ENCODE measurements around the gene CTBS. TPM values are rescaled to one million over a fixed set of nuclear protein-coding genes. Genes with fewer than 3 reads are reported as not detected.

Gene CTBS
- total and polyA plus RNA-seq, 2 of the 13 experiments (the other 11 are each of a cell fraction or from before 2014, with no cell fraction given): 4.7 to 12.4 TPM

- ChIA-PET POLR2A (no interaction called here), CTCF (ENCODE audit: low intra/inter-chr PET ratio, low total read pairs) (no interaction called here)
- H3K4me2 ChIP-seq (ENCODE audit: low read depth, low read length): no peak overlapping the region
- 98% methylated on average over 7 of the region's 7 CpGs for WGBS (ENCODE audit: low lambda C conversion rate)
- intact Hi-C loops (cut with micrococcal nuclease; ENCODE audit: unreplicated experiment) (loop anchor here (5.0 kb wide), 1 partner anchor 493 kb away; no protein-coding TSS in a partner anchor), in situ Hi-C loops (cut with HindIII; ENCODE audit: extremely low pct_ligation_motif_present, low pct_unique_long_range_greater_than_20kb) (loop anchor here (5.0 kb wide), 1 partner anchor 63 kb away; the partner anchor contains the start of genes GNG5 and SPATA1)
- H3K27ac ChIP-seq (ENCODE audit: extremely low read length, insufficient read depth, low read length): no peak overlapping the region
- H3K9me3 ChIP-seq (ENCODE audit: low read length): no peaks in the 10 kb centered on the region
- ATAC-seq (no peak), FAIRE-seq (no peak), DNase-seq (ENCODE audit: low spot score) (no peak)
- no peaks in the 10 kb centered on the region for H3K79me2 ChIP-seq (ENCODE audit: insufficient read depth, low read length)
- BruUV-seq (replicated peaks): no TSS peak
- TF ChIP-seq, protein P1, sequence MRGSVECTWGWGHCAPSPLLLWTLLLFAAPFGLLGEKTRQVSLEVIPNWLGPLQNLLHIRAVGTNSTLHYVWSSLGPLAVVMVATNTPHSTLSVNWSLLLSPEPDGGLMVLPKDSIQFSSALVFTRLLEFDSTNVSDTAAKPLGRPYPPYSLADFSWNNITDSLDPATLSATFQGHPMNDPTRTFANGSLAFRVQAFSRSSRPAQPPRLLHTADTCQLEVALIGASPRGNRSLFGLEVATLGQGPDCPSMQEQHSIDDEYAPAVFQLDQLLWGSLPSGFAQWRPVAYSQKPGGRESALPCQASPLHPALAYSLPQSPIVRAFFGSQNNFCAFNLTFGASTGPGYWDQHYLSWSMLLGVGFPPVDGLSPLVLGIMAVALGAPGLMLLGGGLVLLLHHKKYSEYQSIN (CRISPR knock-in tag; IDR thresholded peaks at IDR 0.05; ENCODE audit: borderline replicate concordance): no peak
- TF ChIP-seq CEBPB (IDR thresholded peaks at IDR 0.05; ENCODE audit: borderline replicate concordance, low read depth, low read length): peak; percentile 66
- TF ChIP-seq ZMAT3 (CRISPR knock-in tag; conservative IDR thresholded peaks at IDR 0.05): no peak
- peak; percentile 39 for TF ChIP-seq MAFF (IDR thresholded peaks at IDR 0.05; ENCODE audit: low read depth, low read length)
- TF ChIP-seq FOXA3 (CRISPR knock-in tag; IDR thresholded peaks at IDR 0.05): no peak
- no peak for TF ChIP-seq XRCC5 (optimal IDR thresholded peaks at IDR 0.05; ENCODE audit: low read length)
- TF ChIP-seq ZNF33B (CRISPR knock-in tag; IDR thresholded peaks at IDR 0.05): no peak
- no peak for TF ChIP-seq ZNF770 (CRISPR knock-in tag; IDR thresholded peaks at IDR 0.05)
- TF ChIP-seq RFX3 (CRISPR knock-in tag; IDR thresholded peaks at IDR 0.05): no peak
- TF ChIP-seq SMC3 (IDR thresholded peaks at IDR 0.05; ENCODE audit: low read length): no peak
- TF ChIP-seq ZNF17 (CRISPR knock-in tag; IDR thresholded peaks at IDR 0.05): no peak
- TF ChIP-seq ZSCAN22 (CRISPR knock-in tag; IDR thresholded peaks at IDR 0.05): no peak
- no peak for TF ChIP-seq ZNF746 (CRISPR knock-in tag; IDR thresholded peaks at IDR 0.05)
- TF ChIP-seq ATF5 (CRISPR knock-in tag; IDR thresholded peaks at IDR 0.05; ENCODE audit: low read depth): no peak
- TF ChIP-seq, protein P2, sequence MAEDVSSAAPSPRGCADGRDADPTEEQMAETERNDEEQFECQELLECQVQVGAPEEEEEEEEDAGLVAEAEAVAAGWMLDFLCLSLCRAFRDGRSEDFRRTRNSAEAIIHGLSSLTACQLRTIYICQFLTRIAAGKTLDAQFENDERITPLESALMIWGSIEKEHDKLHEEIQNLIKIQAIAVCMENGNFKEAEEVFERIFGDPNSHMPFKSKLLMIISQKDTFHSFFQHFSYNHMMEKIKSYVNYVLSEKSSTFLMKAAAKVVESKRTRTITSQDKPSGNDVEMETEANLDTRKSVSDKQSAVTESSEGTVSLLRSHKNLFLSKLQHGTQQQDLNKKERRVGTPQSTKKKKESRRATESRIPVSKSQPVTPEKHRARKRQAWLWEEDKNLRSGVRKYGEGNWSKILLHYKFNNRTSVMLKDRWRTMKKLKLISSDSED (CRISPR knock-in tag; IDR thresholded peaks at IDR 0.05): no peak
- peak in 1 of 2 experiments; percentile 59; a peak in 3 of 4 replicates for TF ChIP-seq MAFK (conservative IDR thresholded peaks at IDR 0.05 in 1 of 2, IDR thresholded peaks at IDR 0.05 in 1 of 2; ENCODE audit: low read length in 2 of 2)
- peaks cover 21% of the 10 kb centered on the region for H3K4me1 ChIP-seq (ENCODE audit: insufficient read depth, low read length)
- no peak overlapping the region for H2AFZ ChIP-seq (ENCODE audit: low read length)
- H3K4me3 ChIP-seq (replicated peaks in 1 of 3; ENCODE audit: insufficient read depth in 1 of 3, low read depth in 2 of 3, low read length in 3 of 3): no peak overlapping the region
- H3K36me3 ChIP-seq (replicated peaks in 1 of 2; ENCODE audit: control insufficient read depth in 1 of 2, insufficient read depth in 2 of 2, low read length in 2 of 2): no peaks in the 10 kb centered on the region
- H3K27me3 ChIP-seq (ENCODE audit: control insufficient read depth in 1 of 2, insufficient read depth in 2 of 2, low read length in 2 of 2): no peaks in the 10 kb centered on the region; a peak in 1 of 5 replicates
- no peaks in the 10 kb centered on the region for H4K20me1 ChIP-seq (ENCODE audit: insufficient read depth, low read length)
- no peak overlapping the region for H3K9ac ChIP-seq (ENCODE audit: insufficient read depth, low read depth, low read length)
Measured at GRCh38 chr1:84570436-84571149, 3.6 kb downstream of the CTBS start.

All from HepG2 (cell line).